HG02943 (cell line): ENCODE data around the gene SSUH2.

ENCODE experiments used
- ATAC-seq: cut with Tn5 transposase; IDR thresholded peaks from one replicate; pipeline ENCODE4 v1.9.1; 2021; ENCODE audit warnings: mild to moderate bottlenecking, low read depth, moderate library complexity; ENCODE audit not compliant: unreplicated experiment

Gene SSUH2

GRCh38 chr3:8645712-8646111 lies 1.1 kb upstream of the SSUH2 start:
- no peak for ATAC-seq

GRCh38 chr3:8643693-8644365 lies 769 bp downstream of the SSUH2 start:
- no peak for ATAC-seq

- no peak for ATAC-seq
Measured at GRCh38 chr3:8642001-8642400, 2.6 kb downstream of the SSUH2 start.

- ATAC-seq = no peak
Measured at GRCh38 chr3:8641472-8641871, 3.1 kb downstream of the SSUH2 start.

GRCh38 chr3:8640223-8640622 lies 4.4 kb downstream of the SSUH2 start:
- ATAC-seq = no peak

GRCh38 chr3:8639659-8640000 lies 5.0 kb downstream of the SSUH2 start:
- no peak for ATAC-seq

- ATAC-seq = no peak
Measured at GRCh38 chr3:8638994-8639658, 5.5 kb downstream of the SSUH2 start.

GRCh38 chr3:8637348-8637747 lies 7.2 kb downstream of the SSUH2 start:
- no peak for ATAC-seq

- no peak for ATAC-seq
Measured at GRCh38 chr3:8635631-8636030, 9.0 kb downstream of the SSUH2 start.

- ATAC-seq = no peak
Measured at GRCh38 chr3:8635125-8635524, 9.5 kb downstream of the SSUH2 start.

- ATAC-seq = no peak
Measured at GRCh38 chr3:8632402-8633237, 12.0 kb downstream of the SSUH2 start.

GRCh38 chr3:8631661-8632060 lies 12.9 kb downstream of the SSUH2 start:
- no peak for ATAC-seq

- no peak for ATAC-seq
Measured at GRCh38 chr3:8629151-8630021, 15.2 kb downstream of the SSUH2 start.

- ATAC-seq = no peak
Measured at GRCh38 chr3:8627949-8628348, 16.6 kb downstream of the SSUH2 start.

GRCh38 chr3:8627201-8627940 lies 17.2 kb downstream of the SSUH2 start:
- no peak for ATAC-seq

GRCh38 chr3:8625991-8626390 lies 18.6 kb downstream of the SSUH2 start:
- ATAC-seq = no peak

- no peak for ATAC-seq
Measured at GRCh38 chr3:8624612-8625011, 20.0 kb downstream of the SSUH2 start.

- ATAC-seq = no peak
Measured at GRCh38 chr3:8623741-8624140, 20.9 kb downstream of the SSUH2 start.

GRCh38 chr3:8622873-8623691 lies 21.5 kb downstream of the SSUH2 start:
- ATAC-seq = peak; percentile 86
